Measurements from ENCODE around the gene TNNC1. TPM values are rescaled to one million over a fixed set of nuclear protein-coding genes. Genes with fewer than 3 reads are reported as not detected.

TNNC1 gene
- total and polyA plus RNA-seq, 2 donors (not counting 3 experiments of a cell fraction or from before 2014, with no cell fraction given) = 0.12 TPM; not detected in 1

GRCh38 chr3:52439426-52440248 is 14.2 kb downstream of the TNNC1 start:
- FAIRE-seq (no peak), DNase-seq (ENCODE audit: low read depth, low spot score) (no peak)
- intact Hi-C loops (cut with micrococcal nuclease) = no loop called here
- H3K9me1 ChIP-seq (replicated peaks; ENCODE audit: control insufficient read depth, extremely low read depth, insufficient read depth, low read length) = no peaks in the 10 kb centered on the region
- ChIA-PET POLR2A (no interaction called here), CTCF (interaction anchor here (1.0 kb wide), 1 partner anchor 12 kb away, joined by 5 read pairs; no protein-coding TSS in a partner anchor)
- no peak overlapping the region for H3K4me2 ChIP-seq (ENCODE audit: insufficient read depth, low read length)
- no peak overlapping the region for H3K9ac ChIP-seq (replicated peaks; ENCODE audit: extremely low read depth, insufficient read depth, low read length)
- peaks cover 0 to 20% of the 10 kb centered on the region in 2 experiments for H3K36me3 ChIP-seq (ENCODE audit: control insufficient read depth in 2 of 2, extremely low read depth in 1 of 2, insufficient read depth in 2 of 2, low read length in 2 of 2)
- dilution Hi-C loops (cut with MboI; ENCODE audit: extremely low pct_ligation_motif_present, low sequenced_read_pairs) = no loop called here
- H3K4me1 ChIP-seq (ENCODE audit: control insufficient read depth, extremely low read depth, insufficient read depth, low read length) = no peaks in the 10 kb centered on the region
- H3K79me2 ChIP-seq (ENCODE audit: control insufficient read depth, insufficient read depth, low read length) = no peaks in the 10 kb centered on the region
- H2AFZ ChIP-seq (ENCODE audit: low read depth, low read length) = no peak overlapping the region
- no TSS peak for BruUV-seq (replicated peaks)
- no peak for TF ChIP-seq CTCF (IDR thresholded peaks at IDR 0.05; ENCODE audit: extremely low read depth in 1 of 2, insufficient read depth in 1 of 2, low read depth in 1 of 2, low read length in 2 of 2)
- TF ChIP-seq POLR2AphosphoS5 (IDR thresholded peaks at IDR 0.05; ENCODE audit: insufficient read depth, low read depth, low read length) = no peak
- no peak for TF ChIP-seq FOS (IDR thresholded peaks at IDR 0.05; ENCODE audit: borderline replicate concordance, insufficient read depth, low read length)
- TF ChIP-seq EZH2 (IDR thresholded peaks at IDR 0.05; ENCODE audit: borderline replicate concordance, low read depth, low read length, severe bottlenecking) = no peak
- TF ChIP-seq MYC (IDR thresholded peaks at IDR 0.05; ENCODE audit: low read depth, low read length) = no peak
- no peak for TF ChIP-seq POLR2A (IDR thresholded peaks at IDR 0.05; ENCODE audit: low read depth, low read length)
- no peak for TF ChIP-seq MAX (IDR thresholded peaks at IDR 0.05; ENCODE audit: insufficient read depth, insufficient read length)
- TF ChIP-seq GATA2 (IDR thresholded peaks at IDR 0.05; ENCODE audit: insufficient read depth, insufficient read length, low read depth, low read length) = no peak
- no peak for TF ChIP-seq JUN (IDR thresholded peaks at IDR 0.05; ENCODE audit: borderline replicate concordance, insufficient read depth, insufficient read length, low read depth)
- no peak overlapping the region for H3K27ac ChIP-seq (ENCODE audit: insufficient read depth, low read depth, low read length)
- H4K20me1 ChIP-seq (replicated peaks; ENCODE audit: control insufficient read depth, extremely low read depth, insufficient read depth, low read length) = no peaks in the 10 kb centered on the region
- H3K4me3 ChIP-seq (replicated peaks in 1 of 3; ENCODE audit: insufficient read depth in 1 of 3, low read depth in 1 of 3, low read length in 3 of 3) = no peak overlapping the region
- H3K9me3 ChIP-seq (replicated peaks; ENCODE audit: control insufficient read depth, insufficient read depth, low read length) = no peaks in the 10 kb centered on the region
- H3K27me3 ChIP-seq (ENCODE audit: control insufficient read depth in 2 of 2, insufficient read depth in 2 of 2, low read length in 2 of 2) = no peaks in the 10 kb centered on the region

All from endothelial cell of umbilical vein (primary cell).